ENCODE data around the gene ADAT3. TPM values are rescaled to one million over a fixed set of nuclear protein-coding genes. Genes with fewer than 3 reads are reported as not detected.

ADAT3 gene
- total RNA-seq, 1 experiment from 2014 or later, result 6.9 TPM

- ChIA-PET CTCF (no interaction called here), POLR2A (no interaction called here)
- no peak for TF ChIP-seq CTCF (IDR thresholded peaks at IDR 0.05; ENCODE audit: unreplicated experiment)
- Mint-ChIP-seq H3K27me3 (ENCODE audit: insufficient read depth, unreplicated experiment) (no peaks in the 10 kb centered on the region), H3K36me3 (ENCODE audit: insufficient read depth, unreplicated experiment) (peaks cover 19% of the 10 kb centered on the region), H3K4me1 (ENCODE audit: insufficient read depth, unreplicated experiment) (no peaks in the 10 kb centered on the region), H3K4me3 (ENCODE audit: unreplicated experiment) (no peak overlapping the region), H3K27ac (ENCODE audit: low read depth, unreplicated experiment) (no peak overlapping the region), H3K9me3 (ENCODE audit: unreplicated experiment) (no peaks in the 10 kb centered on the region)
- DNase-seq (ENCODE audit: unreplicated experiment), result no peak
- intact Hi-C loops (cut with micrococcal nuclease), result no loop called here
- no TSS peak for BruUV-seq (replicated peaks)
Observed at GRCh38 chr19:1959928-1960589, 54.9 kb downstream of the ADAT3 start.

- Mint-ChIP-seq H3K4me3 (ENCODE audit: unreplicated experiment) (no peak overlapping the region), H3K27me3 (ENCODE audit: insufficient read depth, unreplicated experiment) (no peaks in the 10 kb centered on the region), H3K4me1 (ENCODE audit: insufficient read depth, unreplicated experiment) (no peaks in the 10 kb centered on the region), H3K27ac (ENCODE audit: low read depth, unreplicated experiment) (no peak overlapping the region), H3K36me3 (ENCODE audit: insufficient read depth, unreplicated experiment) (peaks cover 19% of the 10 kb centered on the region), H3K9me3 (ENCODE audit: unreplicated experiment) (no peaks in the 10 kb centered on the region)
- BruUV-seq (replicated peaks), result no TSS peak
- intact Hi-C loops (cut with micrococcal nuclease), result no loop called here
- ChIA-PET POLR2A (no interaction called here), CTCF (interaction anchor here (1.0 kb wide), 1 partner anchor 16 kb away, joined by 4 read pairs; no protein-coding TSS in a partner anchor)
- TF ChIP-seq CTCF (IDR thresholded peaks at IDR 0.05; ENCODE audit: unreplicated experiment), result no peak
- DNase-seq (ENCODE audit: unreplicated experiment), result no peak
Observed at GRCh38 chr19:1961000-1961883, 56.0 kb downstream of the ADAT3 start.

DNA sequence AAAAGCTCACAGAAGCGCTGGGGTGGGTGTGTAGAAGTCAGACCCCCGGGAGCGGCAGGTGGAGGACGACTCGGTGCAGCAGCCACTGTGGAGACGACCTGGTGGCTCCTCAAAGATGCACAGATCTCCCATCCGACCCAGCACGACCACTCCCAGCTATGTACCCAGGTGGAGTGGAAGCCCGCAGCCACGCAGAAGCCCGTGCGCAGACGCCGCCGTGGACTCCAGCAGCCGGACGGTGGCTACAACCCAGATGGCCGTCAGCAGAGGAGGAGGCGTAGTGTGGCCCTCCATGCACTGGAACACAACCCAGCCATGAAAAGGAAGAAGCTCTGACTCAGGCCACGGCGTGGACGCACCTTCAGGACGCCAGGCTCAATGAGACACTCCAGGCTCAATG, 57.5 kb downstream of the ADAT3 start:
- ChIA-PET CTCF (interaction anchor here (0.6 to 0.7 kb wide), 4 partner anchors 14 to 107 kb away, joined by 3 to 5 read pairs (median 4); no protein-coding TSS in a partner anchor), POLR2A (interaction anchor here (1.2 kb wide), 1 partner anchor 39 kb away, joined by 4 read pairs; no protein-coding TSS in a partner anchor)
- no peaks in the 10 kb centered on the region for H3K27me3 Mint-ChIP-seq (ENCODE audit: insufficient read depth, unreplicated experiment)
- H3K4me1 Mint-ChIP-seq (ENCODE audit: insufficient read depth, unreplicated experiment), result no peaks in the 10 kb centered on the region
- DNase-seq (ENCODE audit: unreplicated experiment), result no peak
- H3K27ac Mint-ChIP-seq (ENCODE audit: low read depth, unreplicated experiment), result no peak overlapping the region
- no peaks in the 10 kb centered on the region for H3K9me3 Mint-ChIP-seq (ENCODE audit: unreplicated experiment)
- BruUV-seq (replicated peaks), result no TSS peak
- peaks cover 20% of the 10 kb centered on the region for H3K36me3 Mint-ChIP-seq (ENCODE audit: insufficient read depth, unreplicated experiment)
- H3K4me3 Mint-ChIP-seq (ENCODE audit: unreplicated experiment), result no peak overlapping the region
- intact Hi-C loops (cut with micrococcal nuclease), result no loop called here
- no peak for TF ChIP-seq CTCF (IDR thresholded peaks at IDR 0.05; ENCODE audit: unreplicated experiment)

Other genes with a start within 250 kb of the ADAT3 start
- gene ONECUT3, start 151.9 kb upstream of the ADAT3 start, total RNA-seq (2022), result 0.02 TPM in 1 of 2 replicates, not detected in the other
- gene ATP8B3, start 93.1 kb upstream of the ADAT3 start, total RNA-seq (2022), result 5.6 and 9.3 TPM in 2 replicates
- gene REXO1, start 56.9 kb upstream of the ADAT3 start, total RNA-seq (2022), result 28.7 and 36.4 TPM in 2 replicates
- gene KLF16, start 41.8 kb upstream of the ADAT3 start, total RNA-seq (2022), result 27.0 and 45.5 TPM in 2 replicates
- gene ABHD17A, start 19.9 kb upstream of the ADAT3 start, total RNA-seq (2022), result 38.9 and 39.5 TPM in 2 replicates
- gene SCAMP4, start within 50 bp of the ADAT3 start, total RNA-seq (2022), result 48.7 and 67.2 TPM in 2 replicates
- 48.5 and 54.4 TPM in 2 replicates for gene CSNK1G2, start 35.8 kb downstream of the ADAT3 start, total RNA-seq (2022)
- 53.1 and 53.4 TPM in 2 replicates for gene BTBD2, start 110.3 kb downstream of the ADAT3 start, total RNA-seq (2022)
- 146 and 224 TPM in 2 replicates for gene MKNK2, start 145.8 kb downstream of the ADAT3 start, total RNA-seq (2022)
- gene MOB3A, start 190.9 kb downstream of the ADAT3 start, total RNA-seq (2022), result 40.9 and 47.2 TPM in 2 replicates
- 3.1 and 5.3 TPM in 2 replicates for gene IZUMO4, start 191.5 kb downstream of the ADAT3 start, total RNA-seq (2022)
- gene AP3D1, start 246.2 kb downstream of the ADAT3 start, total RNA-seq (2022), result 172 and 181 TPM in 2 replicates